Stomach smooth muscle (tissue), 2 donors: ENCODE measurements around the gene RANBP1.

Experiments used
- H3K27ac ChIP-seq: one replicate; pipeline ENCODE4 v1.7.0; 2013; ENCODE audit warnings: mild to moderate bottlenecking, low read length, inconsistent platforms
- H3K27me3 ChIP-seq, 2 donors: one replicate each; pipeline ENCODE4 v1.7.0; 2013; ENCODE audit warnings: low read length in 2 of 2; ENCODE audit not compliant: insufficient read depth in 2 of 2, control insufficient read depth in 1 of 2
- H3K36me3 ChIP-seq, 2 donors: one replicate each; pipeline ENCODE4 v1.7.0; 2013; ENCODE audit warnings: low read length in 2 of 2; ENCODE audit not compliant: control insufficient read depth in 2 of 2, insufficient read depth in 2 of 2
- H3K4me1 ChIP-seq: one replicate; pipeline ENCODE4 v1.7.0; 2013; ENCODE audit warnings: low read length; ENCODE audit not compliant: control insufficient read depth, insufficient read depth
- H3K4me3 ChIP-seq, 2 donors: one replicate each; pipeline ENCODE4 v1.7.0; 2013; ENCODE audit warnings: low read length in 2 of 2
- H3K9ac ChIP-seq, 2 donors: one replicate each; pipeline ENCODE4 v1.7.0; 2013; ENCODE audit warnings: low read length in 2 of 2, mild to moderate bottlenecking in 1 of 2
- H3K9me3 ChIP-seq, 2 donors: one replicate each; pipeline ENCODE4 v1.7.0; 2013; ENCODE audit warnings: low read length in 2 of 2; ENCODE audit not compliant: control insufficient read depth in 2 of 2
- donor health status: healthy.
- donor health status: Pancreatic carcinoma.

Gene RANBP1

GRCh38 chr22:20127318-20127868, 11.5 kb downstream of the RANBP1 start:
- H3K27me3 ChIP-seq: no peaks in the 10 kb centered on the region
- H3K27ac ChIP-seq: peak overlapping the region; percentile 6
- peaks cover 7 to 27% of the 10 kb centered on the region in 2 donors for H3K36me3 ChIP-seq
- no peak overlapping the region for H3K9ac ChIP-seq
- H3K4me1 ChIP-seq: peaks cover 14% of the 10 kb centered on the region
- no peaks in the 10 kb centered on the region for H3K9me3 ChIP-seq
- H3K4me3 ChIP-seq: no peak overlapping the region

- peak overlapping the region; percentile 6 for H3K27ac ChIP-seq
- H3K9ac ChIP-seq: no peak overlapping the region
- peaks cover 7 to 26% of the 10 kb centered on the region in 2 donors for H3K36me3 ChIP-seq
- peaks cover 20% of the 10 kb centered on the region for H3K4me1 ChIP-seq
- no peak overlapping the region for H3K4me3 ChIP-seq
- no peaks in the 10 kb centered on the region for H3K9me3 ChIP-seq
- no peaks in the 10 kb centered on the region for H3K27me3 ChIP-seq
These were observed 12.1 kb downstream of the RANBP1 start for GRCh38 chr22:20127869-20128618.

DNA sequence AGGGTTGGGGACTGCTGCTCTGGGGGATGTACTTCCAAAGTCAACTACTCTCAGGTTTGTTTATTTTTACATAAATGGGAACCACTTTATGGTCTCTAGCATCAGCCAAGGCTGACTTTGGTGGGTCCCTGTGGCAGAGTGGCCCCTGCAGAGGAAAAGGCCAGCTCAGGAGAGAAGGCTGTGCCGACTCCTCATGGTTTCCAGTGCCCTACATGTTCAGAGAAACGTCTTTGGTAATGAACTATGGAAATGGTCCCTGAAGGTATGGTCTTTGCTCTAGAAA, 12.7 kb downstream of the RANBP1 start:
- H3K27ac ChIP-seq: no peak overlapping the region
- peaks cover 23% of the 10 kb centered on the region for H3K4me1 ChIP-seq

DNA sequence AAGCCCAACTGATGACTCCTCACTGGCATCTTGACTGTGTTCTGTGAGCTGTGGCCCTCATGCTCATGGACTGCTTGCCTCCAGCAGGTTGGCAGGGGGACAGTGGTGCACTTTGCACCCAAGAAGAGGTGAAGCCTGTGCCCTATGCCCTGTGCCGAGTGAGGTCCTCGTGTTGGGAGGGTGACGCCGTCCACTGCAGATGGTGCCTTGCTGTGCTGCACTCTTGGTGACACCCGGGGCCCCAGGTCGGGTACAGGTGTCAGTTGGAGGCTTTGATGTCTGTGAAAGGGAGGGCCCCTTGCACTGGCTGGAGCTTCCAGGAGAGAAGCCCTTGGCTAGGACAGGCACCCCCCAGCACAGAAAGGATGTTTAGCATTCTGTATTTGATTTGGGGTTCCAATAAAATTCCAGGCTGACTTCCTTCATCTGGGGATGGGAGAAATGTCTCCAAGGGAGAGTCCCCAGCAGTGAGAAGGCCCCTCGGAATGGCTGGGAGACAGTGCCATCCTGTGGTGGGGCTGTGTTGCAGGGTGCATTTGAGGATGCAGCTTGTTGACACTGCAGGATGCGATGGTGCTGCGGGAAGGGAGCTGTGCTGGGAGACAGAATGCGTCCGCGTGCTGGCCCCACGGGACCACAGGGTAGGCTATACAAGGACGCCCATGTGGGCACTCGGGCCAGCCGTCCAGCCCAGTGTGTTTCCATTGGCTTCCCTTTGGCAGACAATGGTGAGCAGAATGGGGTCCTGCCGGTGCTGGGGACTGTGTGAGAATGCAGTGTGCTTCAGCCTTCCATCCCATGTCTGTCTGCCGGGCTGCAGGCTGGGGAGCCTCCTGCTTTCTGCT, 13.2 kb downstream of the RANBP1 start:
- no peak overlapping the region for H3K9ac ChIP-seq
- no peaks in the 10 kb centered on the region for H3K9me3 ChIP-seq
- H3K27ac ChIP-seq: no peak overlapping the region
- peaks cover 7 to 20% of the 10 kb centered on the region in 2 donors for H3K36me3 ChIP-seq
- H3K4me1 ChIP-seq: peaks cover 29% of the 10 kb centered on the region
- H3K27me3 ChIP-seq: no peaks in the 10 kb centered on the region
- no peak overlapping the region for H3K4me3 ChIP-seq

More for the DNA sequence above, 12.7 kb downstream of the RANBP1 start:
- H3K27me3 ChIP-seq: no peaks in the 10 kb centered on the region
- H3K4me3 ChIP-seq: no peak overlapping the region
- peaks cover 7 to 24% of the 10 kb centered on the region in 2 donors for H3K36me3 ChIP-seq
- no peaks in the 10 kb centered on the region for H3K9me3 ChIP-seq
- H3K9ac ChIP-seq: no peak overlapping the region

GRCh38 chr22:20129747-20130014, 13.8 kb downstream of the RANBP1 start:
- Histone ChIP-seq H3K4me1 (peaks cover 34% of the 10 kb centered on the region), H3K27me3 (no peaks in the 10 kb centered on the region), H3K27ac (no peak overlapping the region), H3K4me3 (no peak overlapping the region), H3K36me3 (peaks cover 7 to 17% of the 10 kb centered on the region in 2 donors), H3K9ac (no peak overlapping the region), H3K9me3 (no peaks in the 10 kb centered on the region)

DNA sequence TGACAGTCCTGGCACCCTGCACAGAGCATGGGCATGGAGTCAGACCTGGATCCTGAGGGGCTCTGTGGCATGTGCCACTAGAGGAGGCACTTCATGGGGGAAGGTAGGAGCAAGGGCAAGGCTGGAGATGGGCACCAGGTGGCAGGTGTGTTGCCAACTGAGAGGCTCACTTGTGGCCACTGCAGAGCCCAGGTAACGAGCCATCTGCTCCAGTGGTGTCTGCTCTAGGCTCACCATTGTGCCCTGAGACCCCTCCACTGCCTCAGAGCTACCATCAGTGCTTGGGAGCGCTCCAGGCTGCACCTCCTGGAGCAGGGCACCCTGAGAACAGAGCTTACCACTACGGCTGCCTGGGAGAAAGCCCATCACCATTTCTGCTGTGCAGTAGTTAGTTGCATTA, 14.4 kb downstream of the RANBP1 start:
- H3K9me3 ChIP-seq: no peaks in the 10 kb centered on the region
- H3K27me3 ChIP-seq: no peaks in the 10 kb centered on the region
- H3K36me3 ChIP-seq: peaks cover 5 to 13% of the 10 kb centered on the region in 2 donors
- peaks cover 40% of the 10 kb centered on the region for H3K4me1 ChIP-seq
- peak overlapping the region; percentile 62 for H3K27ac ChIP-seq
- H3K9ac ChIP-seq: no peak overlapping the region
- H3K4me3 ChIP-seq: peak overlapping the region in 1 of 2 donors; percentile 83

DNA sequence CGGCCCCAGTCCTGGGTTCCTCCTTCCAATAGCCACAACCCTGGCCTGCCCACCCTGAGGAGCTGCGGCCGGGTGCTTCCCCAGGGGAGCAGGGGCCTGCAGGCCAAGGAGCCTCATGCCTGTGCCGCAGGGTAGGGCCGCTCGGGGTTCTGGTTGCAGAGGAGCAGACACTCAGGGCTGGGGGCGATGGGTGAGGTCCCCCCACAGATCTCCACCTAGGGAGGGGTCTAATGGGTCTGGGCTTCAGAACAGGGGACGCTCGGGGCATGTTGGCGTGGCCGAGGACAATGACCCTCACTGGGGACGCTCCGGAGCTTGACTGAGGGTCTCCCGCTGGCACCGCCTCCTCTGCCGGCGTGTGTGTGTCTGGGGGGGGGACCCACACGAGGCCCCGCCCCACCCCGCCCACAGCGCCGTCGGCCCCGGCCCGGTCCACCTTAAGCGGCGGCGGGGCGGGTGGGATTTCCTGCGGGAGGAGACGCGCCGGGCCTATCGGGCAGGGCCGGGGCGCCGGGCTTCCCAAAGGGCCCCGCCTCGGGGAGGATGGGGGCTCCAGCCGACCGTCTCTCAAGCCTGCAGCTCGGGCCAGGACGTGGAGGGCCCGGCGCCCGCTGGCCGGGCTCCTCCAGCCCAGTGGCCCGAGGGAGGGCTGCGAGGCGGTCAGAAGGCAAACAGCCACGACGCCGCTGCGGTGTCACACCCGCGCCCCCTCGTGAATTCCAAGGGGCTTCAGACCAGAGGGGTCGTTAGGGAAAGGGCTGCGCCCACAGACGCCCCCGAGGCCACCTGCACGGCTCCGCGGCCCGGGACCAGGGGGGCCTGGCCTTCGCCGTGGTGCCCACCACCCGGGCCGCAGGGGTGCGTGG, 15.1 kb downstream of the RANBP1 start:
- Histone ChIP-seq H3K4me1 (peaks cover 46% of the 10 kb centered on the region), H3K9ac (peak overlapping the region; percentile 71 to 81), H3K36me3 (peaks cover 0 to 6% of the 10 kb centered on the region in 2 donors), H3K4me3 (peak overlapping the region; percentile 60 to 83), H3K27ac (peak overlapping the region; percentile 62), H3K9me3 (no peaks in the 10 kb centered on the region), H3K27me3 (no peaks in the 10 kb centered on the region)

DNA sequence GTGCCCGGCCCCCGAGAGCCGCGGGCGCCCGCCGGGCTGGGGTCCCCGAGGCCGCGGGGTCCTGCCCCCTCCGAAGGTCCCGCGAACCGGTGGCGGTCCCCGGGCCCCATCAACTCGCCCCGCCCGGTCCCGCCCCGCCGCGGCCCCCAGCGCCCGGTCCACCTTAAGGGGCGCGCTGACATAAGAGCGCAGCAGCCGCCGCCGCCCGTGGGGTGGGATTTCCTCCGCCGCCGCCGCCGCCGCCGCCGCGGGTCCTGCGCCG, 15.6 kb downstream of the RANBP1 start, which contains the start of gene ZDHHC8:
Gene ZDHHC8 (plus strand): TSS at position 208 of the 262 bp plus-strand sequence. CDS start 144 bp downstream, outside the sequence.
- Histone ChIP-seq H3K36me3 (peaks cover 0 to 5% of the 10 kb centered on the region in 2 donors), H3K4me1 (peaks cover 52% of the 10 kb centered on the region), H3K9me3 (no peaks in the 10 kb centered on the region), H3K4me3 (peak within 1 kb of the TSS; percentile 60 to 83), H3K9ac (peak within 1 kb of the TSS; percentile 71 to 81), H3K27me3 (no peaks in the 10 kb centered on the region), H3K27ac (peak within 1 kb of the TSS; percentile 62)

- Histone ChIP-seq H3K27me3 (no peaks in the 10 kb centered on the region), H3K36me3 (peaks cover 0 to 3% of the 10 kb centered on the region in 2 donors), H3K4me1 (peaks cover 57% of the 10 kb centered on the region), H3K9ac (peak overlapping the region; percentile 41 to 79), H3K4me3 (peak overlapping the region; percentile 51 to 83), H3K27ac (no peak overlapping the region), H3K9me3 (no peaks in the 10 kb centered on the region)
These were observed 16.2 kb downstream of the RANBP1 start for GRCh38 chr22:20131859-20132685.
